Cerebellar cortex (tissue), 1 donor: ENCODE results near the gene DIP2C.
"Not testable (repeated sequence)": the region's sequence is repeated elsewhere in the genome, so short reads cannot be mapped to it uniquely, and the experiment has no call there.

ENCODE experiments used
- DNase-seq: peaks from one replicate; pipeline ENCODE4 v3.0.0-alpha.2; 2015; ENCODE audit warnings: low spot score

Gene DIP2C

DNA sequence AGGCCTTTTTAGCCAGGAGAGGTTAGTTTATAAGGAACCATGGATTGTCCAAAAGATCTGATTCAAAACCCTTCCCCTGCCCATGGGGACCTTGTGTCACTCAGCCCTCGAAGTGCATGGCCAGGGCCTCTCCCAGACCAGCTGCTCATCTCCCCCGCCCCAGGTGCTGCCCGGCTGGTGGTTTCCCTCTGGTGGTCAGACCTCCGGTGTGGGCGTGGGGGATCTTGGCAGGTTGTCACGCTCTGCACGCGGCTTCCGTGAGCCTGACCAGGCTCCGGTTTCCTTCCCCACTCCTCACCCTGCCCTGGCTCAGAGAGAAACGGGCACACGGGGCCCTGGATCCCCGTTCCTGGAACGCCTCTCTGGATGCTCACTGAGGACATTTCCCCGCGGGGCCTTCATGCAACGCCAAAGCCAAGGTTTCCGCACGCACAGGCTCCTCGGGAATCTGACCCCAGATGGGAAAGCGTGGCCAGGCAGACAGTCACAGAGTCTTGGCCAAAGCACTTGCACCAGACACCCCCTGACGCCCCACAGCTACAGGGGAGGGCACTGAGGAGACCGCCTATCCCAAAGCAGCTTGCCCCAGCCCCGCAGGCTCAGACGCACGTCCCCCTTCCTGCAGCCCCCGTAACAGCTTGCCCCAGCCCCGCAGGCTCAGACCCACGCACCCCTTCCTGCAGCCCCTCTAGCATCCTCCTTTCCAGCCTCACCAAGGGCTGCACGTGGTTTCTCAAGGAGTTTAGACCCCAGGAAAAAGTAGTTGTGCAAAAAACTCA lies 7.8 kb upstream of the DIP2C start:
- DNase-seq: no peak

DNA sequence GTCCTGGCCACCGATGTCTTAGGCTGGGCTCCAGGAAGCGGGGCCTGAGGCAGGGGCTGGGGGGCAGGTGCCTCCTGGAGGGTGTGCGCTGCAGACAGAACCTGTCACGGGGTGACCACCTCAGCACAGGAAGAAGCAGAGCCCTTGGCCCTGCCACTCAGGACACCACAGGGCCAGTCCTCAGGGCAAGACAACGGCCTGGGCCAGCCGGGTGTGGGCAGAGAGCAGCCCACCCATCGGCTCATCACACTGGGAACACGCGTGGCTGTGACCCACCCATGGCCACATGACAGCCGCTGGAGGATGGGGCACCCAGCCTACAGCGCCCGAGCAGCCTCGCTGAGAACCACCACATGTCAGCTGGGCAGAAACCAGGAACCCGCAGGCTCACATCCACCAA lies 5.9 kb upstream of the DIP2C start:
- DNase-seq: no peak

DNA sequence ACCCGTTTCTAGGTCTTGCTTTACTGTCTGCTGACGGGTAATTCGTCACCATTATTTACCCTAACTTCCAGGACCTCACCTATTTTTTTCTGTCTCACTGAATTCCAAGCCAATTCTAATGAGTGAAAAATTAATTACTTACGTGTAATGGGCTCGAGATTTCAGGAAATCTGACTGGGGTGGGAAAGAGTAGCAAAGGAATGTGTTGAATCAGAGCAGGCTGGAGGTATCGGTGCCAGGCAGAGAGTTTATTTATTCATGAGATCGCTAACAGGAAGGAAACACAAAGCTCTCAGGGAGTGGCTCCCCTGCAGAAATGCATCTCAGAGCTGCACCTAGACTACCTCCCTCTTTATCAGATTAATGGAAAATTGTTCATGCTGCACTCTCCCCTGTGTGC lies 4.0 kb upstream of the DIP2C start:
- no peak for DNase-seq

DNA sequence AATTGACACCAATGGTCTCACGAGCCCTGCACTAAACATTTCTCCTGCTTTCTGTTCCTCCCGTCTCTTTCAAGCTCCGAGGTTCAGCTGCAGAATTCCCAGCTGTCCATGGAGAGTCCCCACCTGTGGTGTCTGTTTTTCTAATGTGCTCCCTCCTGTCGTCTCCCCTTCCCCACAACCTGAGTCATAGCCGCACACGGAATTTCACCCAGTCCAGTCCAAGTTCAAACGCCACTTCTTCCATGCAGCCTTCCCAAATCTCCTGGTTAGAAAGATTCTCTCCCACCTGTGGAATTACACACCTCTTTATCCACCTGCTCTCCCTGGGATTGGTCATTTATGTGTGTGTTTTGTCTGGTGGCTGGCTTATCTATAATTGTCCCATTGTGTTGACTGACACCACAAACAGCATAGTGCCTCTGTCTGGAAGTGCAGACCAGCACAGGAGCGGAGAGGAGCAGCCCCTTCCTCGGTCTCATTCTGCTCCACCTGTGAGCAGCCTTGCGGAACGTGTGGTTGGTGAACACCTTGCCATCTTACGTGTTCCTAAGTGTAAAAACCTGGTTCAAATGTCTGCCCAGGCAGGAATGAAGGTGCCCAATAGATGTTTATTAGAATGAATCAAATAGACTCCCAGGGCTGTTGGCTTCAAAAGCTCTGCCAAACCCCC lies 3.3 kb upstream of the DIP2C start:
- no peak for DNase-seq

DNA sequence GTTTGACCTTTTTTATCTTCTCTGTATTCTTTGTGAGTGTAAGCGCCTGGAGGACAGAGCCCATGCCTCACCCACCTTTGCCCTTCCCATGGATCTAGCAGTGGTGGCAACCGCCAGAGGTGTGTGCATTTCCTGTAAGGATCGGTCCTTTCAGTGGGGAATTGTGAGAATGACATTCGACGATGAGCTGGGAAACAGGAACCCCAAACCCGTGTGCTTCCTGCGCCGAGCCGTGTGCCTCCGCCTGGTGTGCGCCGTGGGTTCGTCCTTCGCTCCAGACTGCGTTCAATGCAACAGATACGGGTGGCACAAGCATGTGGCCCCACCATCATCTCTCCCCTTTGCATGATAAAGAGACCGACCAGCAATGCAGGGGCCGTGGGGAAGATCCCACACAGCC lies 1.7 kb upstream of the DIP2C start:
- no peak for DNase-seq

DNA sequence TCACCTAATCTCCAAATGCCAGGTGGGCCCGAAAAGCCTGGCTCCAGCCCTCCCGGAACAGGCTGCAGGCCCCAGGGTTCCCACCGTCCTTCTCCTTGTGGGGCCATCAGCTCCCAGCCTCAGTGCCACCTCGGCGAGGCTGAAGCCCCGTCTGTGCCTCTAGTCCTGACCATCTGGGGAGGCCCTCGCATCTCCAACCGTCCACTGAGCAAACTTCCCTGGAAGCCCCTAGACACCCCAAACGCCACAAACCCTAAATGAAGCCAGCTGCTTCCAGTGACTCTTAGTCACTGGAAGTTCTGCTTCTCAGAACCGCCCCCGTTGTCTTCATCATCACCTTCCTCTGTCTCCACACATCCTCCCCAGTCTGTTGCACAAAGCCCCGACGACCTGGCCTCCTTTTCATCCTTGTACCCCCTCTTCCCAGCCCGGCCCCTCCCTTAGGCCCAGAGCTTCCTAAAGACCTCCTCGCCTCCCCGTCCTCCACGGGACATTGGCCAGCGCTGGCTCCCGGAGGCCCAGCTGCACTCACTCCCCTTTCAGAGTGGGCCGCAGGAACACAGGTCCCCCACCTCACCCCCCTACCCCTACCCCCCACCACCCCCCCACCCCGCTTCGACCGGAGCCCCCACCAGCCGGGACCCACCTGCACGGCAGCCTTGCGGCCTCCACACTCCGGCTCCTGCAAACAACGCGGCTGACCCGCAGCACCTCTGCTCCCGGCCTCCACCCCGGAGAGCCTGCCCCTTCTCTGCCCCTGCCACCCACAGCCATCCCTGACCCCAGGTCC lies 1.1 kb upstream of the DIP2C start:
- DNase-seq: no peak

DNA sequence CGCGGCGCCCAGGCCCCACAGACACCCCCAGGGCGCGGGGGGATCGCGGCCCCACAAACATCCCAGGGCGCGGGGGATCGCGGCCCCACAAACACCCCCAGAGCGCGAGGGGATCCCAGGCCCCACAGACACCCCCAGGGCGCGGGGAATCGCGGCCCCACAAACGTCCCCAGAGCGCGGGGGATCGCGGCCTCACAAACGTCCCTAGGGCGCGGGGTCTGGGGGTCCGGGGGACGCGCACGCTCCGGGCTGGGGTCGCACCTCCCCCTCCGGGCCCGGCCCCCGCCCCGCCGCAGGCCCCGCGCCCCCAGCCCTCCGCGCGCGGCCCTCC lies 382 bp downstream of the DIP2C start:
- DNase-seq: no peak

DNA sequence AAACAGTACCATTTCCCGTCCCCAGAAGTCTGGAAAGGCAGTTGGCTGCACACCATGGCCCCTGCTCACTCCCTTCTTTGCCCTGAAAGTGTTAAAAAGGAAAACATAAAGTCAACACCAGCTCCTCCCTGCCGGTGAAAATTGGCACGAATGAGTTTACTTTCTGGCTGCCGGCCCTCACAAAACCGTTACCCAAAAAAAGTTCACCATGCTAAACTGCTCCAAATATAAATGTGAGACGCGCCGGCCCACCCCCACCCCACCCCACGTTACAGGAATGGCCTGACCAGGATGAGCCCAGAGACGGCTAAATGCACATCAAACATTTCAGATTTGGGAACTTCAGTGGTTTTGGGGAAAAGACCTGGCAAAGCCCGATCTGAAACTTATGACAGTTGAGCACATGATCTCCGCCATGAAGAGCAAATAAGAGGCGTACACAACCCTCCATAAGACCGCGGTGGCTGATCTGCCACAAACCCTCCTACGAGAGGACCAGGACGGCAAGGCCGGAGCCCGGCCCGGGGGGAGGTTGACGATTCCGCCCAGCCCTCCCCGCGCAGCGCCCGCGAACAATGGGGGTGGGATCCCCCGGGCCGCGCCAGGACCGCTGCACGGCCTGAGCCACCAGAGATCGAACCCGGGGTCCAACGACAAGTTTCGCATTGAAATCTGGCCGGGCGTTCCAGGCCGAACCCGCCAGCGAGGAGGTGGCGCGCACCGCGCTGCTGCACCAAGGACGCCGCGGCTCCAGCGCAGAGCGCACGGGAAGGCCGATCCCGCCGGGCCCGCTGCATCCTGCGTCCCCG lies 952 bp downstream of the DIP2C start:
- peak; percentile 46 for DNase-seq

DNA sequence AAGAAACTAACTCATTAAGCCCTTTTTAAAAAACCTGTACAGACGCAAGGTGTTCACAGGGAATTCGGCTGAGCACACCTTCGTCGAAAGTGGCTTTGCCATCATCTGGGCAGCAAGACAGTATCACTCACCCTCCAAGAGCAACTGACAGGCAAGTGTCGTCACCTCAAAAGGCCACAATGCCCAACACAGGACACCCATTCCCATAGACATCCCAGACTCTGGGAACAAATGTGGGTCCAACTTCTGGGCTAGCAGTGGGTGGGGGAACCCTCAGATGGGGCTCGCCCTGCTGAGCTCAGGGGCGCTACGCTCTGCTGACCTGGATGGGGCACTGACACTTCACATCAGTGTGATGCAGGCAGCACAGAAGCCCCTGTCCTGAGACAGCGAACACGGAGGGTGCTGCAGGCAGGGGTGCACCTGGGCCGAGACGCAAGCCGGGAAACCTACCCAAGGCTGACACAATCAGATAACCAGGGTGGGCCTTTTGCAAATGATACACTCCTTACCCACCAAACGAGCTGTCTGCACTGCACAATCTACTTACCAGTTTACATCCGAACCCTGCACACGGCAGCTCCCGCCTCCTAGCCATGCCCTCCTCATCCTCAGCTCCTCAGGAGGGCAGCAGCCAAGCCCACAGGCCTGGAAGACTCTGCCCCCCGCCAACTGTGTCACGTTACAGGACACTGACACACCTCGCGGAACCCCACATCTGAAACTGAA lies 1.7 kb downstream of the DIP2C start:
- no peak for DNase-seq

DNA sequence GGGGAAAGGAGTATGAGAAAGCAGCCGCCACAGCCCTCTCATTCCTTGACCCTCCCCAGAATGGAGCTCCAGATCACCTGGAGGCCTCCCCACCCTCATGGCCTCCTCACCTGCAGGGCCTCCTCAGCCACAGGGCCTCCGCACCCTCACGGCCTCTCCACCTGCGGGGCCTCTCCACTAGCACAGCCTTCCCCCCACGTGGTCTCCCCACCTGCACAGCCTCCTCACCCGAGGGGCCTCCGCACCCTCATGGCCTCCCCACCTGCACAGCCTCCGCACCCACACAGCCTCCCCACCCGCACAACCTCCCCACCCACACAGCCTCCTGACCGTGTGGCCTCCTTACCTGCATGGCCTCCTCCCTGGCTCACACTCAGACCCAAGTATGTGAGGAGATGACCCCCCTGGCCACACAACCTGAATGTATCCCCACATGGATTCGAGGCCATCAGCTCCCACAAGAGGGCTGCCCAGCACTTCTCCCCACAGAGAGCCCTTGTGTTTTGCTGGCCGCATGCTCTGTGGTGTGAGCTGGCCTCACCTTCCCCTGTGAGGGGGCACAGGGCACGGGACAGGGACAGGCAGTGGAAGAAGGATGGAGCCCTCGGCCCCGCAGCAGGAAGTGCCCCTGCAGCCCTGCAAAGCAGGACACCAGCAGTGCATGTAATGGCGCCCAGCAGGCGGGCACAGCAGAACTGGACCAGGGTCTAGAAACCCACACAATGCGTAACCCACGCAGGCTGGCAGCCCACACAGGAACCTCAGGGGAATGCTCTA lies 3.1 kb downstream of the DIP2C start:
- DNase-seq: no peak

DNA sequence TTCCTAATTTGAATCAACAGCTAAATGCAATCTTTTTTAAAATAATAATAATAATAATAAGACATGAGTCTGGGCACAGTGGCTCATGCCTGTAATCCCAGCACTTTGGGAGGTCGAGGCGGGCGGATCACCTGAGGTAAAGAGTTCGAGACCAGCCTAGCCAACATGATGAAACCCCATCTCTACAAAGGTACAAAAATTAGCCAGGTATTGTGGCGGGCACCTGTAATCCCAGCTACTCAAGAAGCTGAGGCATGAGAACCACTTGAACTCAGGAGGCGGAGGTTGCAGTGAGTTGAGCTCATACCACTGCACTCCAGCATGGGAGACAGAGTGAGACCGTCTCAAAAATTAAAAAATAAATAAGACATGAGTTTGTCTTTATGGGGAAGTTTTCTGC lies 3.9 kb downstream of the DIP2C start:
- DNase-seq: no peak

DNA sequence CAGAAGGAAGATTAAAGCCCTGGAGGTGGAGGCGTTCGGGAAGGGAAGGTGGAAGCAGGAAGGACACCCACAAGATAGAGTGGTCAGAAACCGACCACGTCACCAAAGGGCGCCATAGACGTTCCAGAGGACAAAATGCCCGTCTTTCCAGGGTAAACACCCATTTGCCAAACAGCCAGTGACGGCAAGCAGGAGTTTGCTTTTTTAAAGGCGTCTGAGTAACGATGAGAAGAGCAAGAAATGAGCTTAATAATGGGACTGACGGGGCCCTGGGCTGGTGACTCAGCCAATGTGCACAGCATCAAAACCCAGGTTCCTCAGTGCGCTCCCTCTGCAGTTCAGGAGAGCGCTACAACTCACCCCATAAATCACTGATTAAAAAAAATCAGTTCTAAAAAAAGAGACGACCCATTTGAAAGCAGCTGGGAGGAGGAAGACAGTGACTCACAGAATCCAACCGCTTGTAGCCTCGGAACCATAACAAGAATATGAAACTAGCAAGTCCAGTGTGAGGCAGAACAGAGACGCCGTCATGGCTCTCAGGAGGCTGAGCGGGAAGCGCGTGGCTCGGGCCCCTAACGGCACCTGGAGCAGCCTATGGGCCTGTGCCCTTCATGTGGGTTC lies 5.9 kb downstream of the DIP2C start:
- DNase-seq: peak; percentile 65

DNA sequence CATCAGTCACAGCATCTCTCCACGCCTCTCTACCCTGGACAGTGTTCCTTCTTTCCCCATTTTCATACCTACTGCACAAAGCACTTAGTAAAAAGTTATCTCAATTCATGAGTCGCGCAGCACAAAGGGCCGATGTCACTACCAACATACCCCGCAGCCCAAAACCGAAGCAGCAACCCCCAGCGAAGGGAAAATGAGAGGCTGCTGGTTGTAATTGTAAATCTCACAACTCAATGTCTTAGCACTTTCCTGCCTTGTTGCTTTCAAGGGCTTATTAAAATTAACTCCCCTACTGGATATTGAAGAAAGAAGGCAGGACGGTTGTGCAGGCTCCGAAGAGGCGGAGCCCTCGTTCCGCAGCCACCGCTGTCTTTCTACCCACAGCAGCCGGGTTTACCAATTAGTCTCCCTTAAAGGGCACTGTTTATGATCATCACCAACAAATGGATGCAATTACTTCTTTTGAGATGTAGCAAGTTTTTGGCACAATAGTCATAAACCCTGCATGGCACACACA lies 6.5 kb downstream of the DIP2C start:
- no peak for DNase-seq

DNA sequence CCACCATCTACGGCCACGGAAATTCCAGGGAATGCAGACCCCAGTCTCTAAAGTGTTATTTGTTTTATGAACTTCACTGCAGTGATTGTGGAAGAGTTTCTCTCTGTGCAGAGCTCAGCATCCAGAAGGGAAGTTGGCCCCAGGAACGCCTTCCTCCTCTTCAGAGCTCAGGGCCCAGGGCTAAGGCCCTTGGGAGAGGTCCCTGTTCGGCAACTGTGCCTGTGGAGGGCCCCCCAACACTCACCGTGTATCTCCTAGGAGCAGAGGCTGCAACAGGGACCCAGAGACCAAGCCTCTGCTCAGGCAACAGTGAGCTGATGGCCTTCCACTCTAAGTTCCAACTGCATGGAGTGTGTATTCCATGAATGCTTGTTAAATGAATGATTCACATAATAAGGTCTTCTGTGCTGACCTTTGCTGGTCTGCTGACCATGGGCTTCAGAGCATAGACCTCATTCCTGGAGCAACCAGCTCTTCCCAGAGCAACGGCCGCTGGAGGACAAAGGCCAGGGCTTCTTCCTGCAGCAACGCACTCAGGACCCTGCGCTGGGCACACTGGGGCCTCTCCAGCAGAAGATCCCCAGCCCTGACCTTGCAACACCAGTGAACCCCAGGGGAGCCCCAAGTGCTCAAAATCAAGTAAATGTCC lies 7.7 kb downstream of the DIP2C start:
- no peak for DNase-seq

DNA sequence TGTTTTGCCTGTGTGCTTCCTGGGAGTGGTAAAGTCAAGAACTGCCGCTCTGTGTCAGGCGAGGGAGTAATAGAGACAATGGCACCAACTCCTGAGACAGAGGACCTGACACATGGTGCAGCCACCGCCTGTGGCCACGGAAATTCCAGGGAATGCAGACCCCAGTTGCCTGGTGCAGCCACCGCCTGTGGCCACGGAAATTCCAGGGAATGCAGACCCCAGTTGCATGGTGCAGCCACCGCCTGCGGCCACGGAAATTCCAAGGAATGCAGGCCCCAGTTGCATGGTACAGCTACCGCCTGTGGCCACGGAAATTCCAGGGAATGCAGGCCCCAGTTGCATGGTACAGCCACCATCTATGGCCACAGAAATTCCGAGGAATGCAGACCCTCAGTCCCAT lies 8.7 kb downstream of the DIP2C start:
- no peak for DNase-seq

DNA sequence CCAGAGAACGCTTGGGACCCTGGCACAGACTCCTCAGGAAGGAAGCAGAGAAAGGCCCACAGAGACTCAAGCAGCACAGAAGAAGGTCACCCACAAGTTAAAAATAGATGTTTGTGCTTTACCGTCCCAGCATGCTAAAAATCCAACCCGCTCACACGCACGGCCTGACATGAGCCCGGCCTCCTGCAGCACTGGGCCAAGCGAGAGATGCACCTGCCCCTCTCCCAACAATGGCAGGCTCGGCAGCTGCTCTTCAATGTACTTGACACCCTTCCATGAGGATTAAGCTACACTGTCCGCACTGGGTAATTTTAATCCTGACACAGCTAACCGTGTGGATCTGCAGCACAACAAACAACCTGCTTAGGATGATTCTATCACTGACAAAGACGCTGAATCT lies 9.3 kb downstream of the DIP2C start:
- DNase-seq: peak; percentile 46

DNA sequence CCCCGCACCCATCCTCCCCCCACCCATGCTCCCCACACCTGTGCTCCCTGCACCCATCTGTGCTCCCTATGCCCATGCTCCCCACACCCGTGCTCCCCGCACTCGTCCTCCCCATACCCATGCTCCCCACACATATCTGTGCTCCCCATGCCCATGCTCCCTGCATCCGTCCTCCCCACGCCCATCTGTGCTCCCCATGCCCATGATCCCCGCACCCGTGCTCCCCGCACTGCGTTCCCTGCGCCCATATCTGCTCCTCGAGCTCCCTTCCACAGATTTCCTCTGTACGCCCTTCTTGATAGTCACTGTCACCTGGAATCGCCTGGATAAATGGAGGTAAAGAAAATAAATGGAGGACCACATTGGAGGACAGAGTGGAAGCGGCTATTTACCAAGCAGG lies 9.9 kb downstream of the DIP2C start:
- DNase-seq: no peak

DNA sequence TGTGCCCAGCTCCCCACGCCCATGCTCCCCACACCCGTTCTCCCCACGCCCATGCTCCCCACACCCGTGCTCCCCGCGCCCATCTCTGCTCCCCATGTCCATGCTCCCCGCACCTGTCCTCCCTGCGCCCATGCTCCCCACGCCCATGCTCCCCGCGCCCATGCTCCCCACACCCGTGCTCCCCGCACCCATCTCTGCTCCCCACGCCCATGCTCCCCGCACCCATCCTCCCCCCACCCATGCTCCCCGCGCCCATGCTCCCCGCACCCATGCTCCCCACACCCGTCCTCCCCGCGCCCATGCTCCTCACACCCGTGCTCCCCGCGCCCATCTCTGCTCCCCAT lies 10.8 kb downstream of the DIP2C start:
- DNase-seq: not testable (repeated sequence)

DNA sequence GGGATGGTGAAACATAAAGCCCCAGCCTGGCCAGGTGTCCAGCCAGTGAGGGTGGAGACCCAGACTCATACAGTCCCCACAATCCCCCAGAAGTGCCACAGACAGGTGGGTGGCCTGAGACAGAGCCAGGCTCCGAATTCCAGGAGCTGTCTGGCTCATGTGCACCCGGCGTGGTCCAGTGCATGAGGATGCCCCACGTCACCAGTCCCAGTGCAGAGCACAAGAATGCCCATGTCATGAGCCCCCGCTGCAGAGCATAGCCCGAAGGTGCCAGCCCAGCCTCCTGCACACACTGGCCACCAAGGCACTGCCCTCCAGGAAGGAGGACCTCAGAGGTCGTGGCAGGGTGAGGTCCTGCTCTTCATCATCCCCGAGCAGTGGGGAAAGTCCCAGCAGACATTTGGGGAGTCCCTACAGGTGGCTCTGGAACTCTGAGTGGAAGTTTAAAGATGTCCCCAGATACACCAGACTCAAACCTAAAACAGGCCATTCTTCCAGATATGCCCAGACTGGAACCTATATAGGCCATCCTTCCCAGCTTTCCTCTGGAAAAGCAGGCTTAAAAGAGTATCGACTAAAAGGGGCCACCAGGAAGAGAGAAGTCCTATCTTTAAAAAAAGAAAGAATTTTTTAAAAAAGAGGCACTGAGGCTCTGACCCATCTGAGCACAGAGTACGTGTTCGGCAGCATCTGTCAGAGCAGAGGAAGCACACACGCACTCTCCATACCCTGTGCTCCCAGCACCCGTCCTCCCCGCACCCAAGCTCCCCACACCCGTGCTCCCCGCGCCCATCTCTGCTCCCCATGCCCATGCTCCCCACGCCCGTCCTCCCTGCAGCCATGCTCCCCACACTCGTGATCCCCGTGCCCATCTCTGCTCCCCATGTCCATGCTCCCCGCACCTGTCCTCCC lies 11.5 kb downstream of the DIP2C start:
- DNase-seq: no peak
